DMS53 (cell line): Measurements from ENCODE around the gene TIMM13.
"Not testable (repeated sequence)": the region's sequence is repeated elsewhere in the genome, so short reads cannot be mapped to it uniquely, and the experiment has no call there.

Source experiments
- DNase-seq: peaks from one replicate; lab custom pipeline; 2025; lab: John Stamatoyannopoulos, UW

TIMM13 gene

DNA sequence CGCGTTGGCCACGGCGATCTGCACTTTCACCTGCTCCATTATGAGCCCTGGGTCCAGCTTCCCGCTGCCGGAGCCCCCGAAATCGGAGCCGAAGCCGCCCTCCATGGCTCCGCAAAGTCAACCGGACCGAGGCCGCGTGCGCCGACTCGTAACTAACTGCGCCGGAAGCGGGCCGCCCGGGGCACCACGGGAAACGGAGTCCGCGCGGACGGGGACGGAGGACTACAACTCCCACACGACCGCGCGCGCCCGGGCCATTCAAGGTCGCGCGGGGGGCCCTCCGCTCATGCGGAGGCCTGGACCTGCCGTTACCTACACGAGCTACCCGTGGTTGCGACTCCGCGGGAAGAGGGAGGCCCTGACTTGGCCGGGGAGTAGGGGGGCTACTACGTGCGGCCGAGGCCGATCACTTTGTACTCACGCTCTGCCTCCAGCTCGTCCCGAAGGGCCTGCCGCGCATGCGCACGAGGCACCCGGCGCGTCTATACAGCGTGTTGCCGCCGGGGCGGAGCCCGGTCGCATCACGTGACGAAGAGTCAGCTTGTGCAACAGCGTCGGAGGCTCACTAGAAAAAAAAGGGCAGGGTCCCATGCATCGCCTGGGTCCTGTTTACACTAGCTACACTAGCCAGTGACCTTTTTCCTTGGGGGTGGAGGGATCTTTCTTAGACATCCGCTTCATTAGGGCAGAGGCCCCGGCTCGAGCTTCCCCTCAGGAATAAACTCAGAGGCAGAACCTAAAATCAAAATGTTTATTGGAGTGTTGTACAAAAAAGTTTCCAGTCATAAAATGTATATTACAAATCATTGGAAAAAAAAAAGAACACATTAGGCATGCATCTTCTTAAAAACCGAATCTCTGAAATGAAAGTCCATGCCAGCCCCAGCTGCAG is at the start of gene TIMM13:
Gene TIMM13 (minus strand): TSS at position 158 of the 892 bp plus-strand sequence. CDS start 53 bp downstream, at position 105.
- peak; percentile 97 for DNase-seq

DNA sequence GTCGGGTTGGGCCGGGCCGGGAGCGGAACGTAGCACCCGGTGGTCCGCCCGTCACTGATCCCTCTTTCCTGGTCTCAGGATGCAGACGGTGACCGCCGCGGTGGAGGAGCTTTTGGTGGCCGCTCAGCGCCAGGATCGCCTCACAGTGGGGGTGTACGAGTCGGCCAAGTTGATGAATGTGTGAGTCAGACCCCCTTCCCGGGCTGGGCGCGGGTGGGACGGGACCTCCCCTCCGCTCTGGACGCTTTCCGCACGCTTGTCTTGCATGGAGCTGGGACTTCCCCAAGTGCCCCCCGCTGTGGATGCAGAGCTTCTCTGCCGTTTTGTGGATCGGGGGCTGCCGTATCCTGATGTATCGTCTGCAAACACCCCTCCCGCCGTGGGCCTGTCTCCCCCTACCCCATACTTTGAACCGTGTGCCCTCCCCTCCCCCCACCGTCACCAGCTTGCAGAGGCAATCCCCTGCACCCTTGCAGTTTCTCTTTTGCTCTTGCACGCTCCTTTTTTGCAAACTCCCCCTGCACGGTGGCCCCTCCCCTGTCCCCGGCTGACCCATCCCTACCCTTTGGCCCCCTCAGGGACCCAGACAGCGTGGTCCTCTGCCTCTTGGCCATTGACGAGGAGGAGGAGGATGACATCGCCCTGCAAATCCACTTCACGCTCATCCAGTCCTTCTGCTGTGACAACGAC is 49.2 kb upstream of the TIMM13 start:
- DNase-seq, result peak; percentile 57

DNA sequence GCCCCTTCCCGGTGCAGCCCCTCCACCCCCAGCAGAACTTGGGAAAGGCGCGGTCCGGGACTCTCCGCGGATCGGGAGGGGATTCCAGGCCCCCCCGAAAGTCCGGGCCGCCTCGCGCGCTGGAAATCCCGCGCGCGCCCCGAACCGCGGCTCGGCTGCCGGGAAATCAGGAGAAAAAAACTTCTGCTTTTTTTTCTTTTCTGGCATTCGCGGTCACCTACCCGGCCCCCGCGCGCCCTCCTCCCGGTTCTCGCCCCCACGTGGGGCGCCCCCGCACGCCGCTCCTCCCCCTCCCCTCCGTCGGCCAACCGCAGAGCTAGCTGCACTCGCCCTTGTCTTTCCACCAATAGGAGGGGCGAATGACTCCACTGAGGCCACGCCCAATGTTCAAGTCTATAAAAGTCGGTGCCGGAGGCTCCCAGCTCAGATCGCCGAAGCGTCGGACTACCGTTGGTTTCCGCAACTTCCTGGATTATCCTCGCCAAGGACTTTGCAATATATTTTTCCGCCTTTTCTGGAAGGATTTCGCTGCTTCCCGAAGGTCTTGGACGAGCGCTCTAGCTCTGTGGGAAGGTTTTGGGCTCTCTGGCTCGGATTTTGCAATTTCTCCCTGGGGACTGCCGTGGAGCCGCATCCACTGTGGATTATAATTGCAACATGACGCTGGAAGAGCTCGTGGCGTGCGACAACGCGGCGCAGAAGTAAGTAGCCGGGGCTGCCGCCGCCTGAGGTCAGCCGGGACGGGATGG is 48.5 kb upstream of the TIMM13 start, which contains the start of gene GADD45B:
Gene GADD45B (plus strand): TSS at position 426 of the 749 bp plus-strand sequence. CDS start 232 bp downstream, at position 658.
- DNase-seq, result peak; percentile 96

DNA sequence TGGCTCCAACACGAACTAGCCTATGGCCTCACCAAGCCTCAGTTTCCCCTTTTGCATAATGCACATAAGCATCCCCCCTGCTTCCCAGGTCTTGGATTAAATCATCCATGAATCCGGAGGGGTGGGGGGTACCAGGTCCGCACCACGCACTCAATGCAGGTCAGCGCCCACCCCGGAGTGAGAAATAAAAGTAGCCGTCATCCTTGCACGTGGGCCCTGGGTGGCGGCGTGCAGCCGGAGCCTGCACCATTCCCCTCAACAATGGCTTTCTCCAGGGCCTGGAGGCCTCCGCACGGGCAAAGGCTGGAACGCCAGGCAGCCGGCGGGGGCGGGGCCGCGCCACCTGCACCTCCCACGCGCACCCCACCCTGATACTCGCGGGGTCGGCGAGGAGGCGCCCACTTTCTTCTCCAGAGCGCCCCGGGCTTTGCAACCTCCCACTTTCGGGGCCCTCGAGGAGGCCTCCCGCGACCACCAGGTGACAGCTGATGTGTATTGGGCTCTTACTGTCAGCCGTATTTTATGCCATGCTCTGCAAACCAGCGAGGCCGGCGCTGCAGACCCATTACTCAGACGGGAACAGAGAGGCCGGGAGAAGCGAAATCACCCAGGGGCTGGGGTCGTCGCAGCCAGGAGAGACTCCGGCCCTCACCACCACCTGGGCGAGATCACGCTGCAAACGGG is 47.8 kb upstream of the TIMM13 start:
- DNase-seq, result peak; percentile 73

DNA sequence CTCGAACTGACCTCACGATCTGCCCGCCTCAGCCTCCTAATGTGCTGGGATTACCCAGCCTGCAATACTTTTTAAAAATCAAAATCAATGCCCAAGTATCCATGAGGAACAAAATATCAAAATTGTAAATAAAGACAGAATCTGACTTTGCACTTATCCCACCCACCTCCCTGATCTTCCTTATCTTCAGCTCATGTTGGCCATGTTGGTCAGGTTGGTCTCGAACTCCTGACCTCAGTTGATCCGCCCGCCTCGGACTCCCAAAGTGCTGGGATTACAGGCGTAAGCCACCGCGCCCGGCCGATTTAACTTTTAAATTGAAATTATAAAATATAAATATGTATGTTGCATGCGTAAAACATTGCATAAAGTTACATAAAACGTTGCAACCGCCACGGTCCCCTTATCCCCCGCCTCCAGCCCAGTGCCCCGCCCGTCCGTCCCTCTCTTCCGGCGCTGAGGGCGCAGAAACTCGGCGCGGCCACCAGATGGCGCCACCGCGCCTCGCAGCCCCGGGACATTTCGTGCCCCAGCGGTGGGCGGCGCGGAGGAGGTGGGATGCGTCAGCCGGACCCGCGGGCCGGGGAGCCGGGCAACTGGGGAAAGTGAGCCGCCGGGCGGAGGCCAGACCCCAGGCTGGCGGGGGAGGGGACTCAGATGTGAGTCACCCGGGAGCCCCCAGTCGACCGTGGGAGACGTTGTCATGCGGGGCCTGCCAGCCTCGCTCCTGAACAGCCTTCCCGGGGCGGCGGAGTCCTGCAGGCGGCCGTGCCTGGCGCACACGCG is 47.0 kb upstream of the TIMM13 start:
- peak; percentile 82 for DNase-seq

DNA sequence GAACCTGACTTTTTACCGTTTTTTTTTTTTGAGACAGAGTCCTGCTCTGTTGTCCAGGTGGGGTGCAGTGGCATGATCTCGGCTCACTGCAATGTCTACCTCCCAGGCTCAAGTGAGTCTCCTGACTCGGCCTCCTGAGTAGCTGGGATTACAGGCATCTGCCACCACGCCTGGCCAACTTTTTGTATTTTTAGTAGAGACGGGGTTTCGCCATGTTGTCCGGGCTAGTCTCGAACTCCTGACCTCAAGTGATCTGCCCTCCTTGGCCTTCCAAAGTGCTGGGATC is 42.5 kb upstream of the TIMM13 start:
- not testable (repeated sequence) for DNase-seq

DNA sequence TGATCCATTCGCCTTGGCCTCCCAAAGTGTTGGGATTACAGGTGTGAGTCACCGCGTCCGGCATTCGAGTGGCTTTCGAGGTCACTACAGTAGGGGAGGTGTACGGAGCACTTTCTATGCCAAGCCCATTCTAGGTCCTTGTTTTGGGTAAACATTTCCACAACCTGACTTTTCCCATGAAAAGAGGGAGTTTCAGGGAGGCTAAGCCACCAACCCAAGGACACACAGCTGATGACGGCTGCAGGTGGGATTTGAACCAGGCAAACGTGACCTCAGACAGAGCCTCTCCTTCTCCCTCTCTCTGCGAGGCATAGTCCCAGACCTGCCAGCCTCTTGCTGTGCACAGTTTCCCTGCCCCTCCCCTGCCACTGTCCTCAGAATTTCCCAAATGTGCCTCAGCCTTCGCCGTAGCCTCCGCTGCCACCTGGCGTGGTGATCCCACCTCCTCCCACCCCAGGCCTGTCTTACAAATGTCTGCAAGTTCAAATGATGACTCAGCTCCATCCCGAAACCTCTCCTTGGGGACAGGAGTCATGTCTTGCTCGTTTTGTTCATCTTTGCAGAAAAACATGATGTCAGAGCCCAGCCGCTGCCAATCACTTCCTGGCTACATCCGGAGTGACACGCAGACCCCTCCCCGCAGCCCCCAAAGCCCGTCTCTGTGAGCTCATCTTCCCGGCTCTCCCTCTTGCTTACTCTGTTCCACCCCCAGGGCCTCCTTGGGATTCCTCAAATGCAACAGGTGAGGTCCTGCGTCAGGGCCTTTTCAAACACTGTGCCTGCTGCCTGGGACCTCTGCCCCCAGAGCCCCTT is 41.9 kb upstream of the TIMM13 start:
- DNase-seq, result peak; percentile 37

DNA sequence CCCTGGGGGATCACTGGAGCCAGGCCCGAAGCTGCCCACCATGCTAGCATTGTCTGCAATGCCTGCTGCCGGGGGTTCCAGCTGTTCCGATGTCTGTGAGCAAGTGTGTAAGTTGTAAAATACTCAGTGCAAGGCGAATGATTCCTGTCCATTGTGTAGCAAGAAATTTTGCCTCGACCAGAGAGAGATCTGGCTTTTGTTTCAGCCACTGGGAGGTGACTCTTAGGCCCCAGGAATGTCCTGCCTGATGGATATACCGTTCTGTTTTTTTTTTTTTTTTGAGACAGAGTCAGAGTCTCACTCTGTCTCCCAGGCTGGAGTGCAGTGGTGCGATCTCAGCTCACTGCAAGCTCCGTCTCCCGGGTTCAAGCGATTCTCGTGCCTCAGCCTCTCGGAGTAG is 41.2 kb upstream of the TIMM13 start:
- no peak for DNase-seq

DNA sequence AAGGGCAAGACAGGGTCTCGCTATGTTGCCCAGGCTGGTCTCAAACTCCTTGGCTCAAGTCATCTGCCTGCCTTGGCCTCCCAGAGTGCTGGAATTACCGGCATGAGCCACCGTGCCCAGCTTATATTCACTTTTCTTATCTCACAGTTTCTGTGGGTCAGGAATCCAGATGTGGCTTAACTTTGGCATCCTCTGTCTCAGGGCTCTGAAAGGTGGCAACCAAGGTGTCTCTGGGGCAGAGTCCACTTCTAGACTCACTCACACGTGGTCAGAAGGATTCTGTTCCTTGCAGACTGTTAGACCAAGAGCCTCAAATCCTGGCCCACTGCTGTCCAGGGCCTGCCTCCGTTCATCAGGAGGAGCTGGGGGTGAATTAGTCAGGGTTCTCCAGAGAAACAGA is 37.0 kb upstream of the TIMM13 start:
- no peak for DNase-seq

DNA sequence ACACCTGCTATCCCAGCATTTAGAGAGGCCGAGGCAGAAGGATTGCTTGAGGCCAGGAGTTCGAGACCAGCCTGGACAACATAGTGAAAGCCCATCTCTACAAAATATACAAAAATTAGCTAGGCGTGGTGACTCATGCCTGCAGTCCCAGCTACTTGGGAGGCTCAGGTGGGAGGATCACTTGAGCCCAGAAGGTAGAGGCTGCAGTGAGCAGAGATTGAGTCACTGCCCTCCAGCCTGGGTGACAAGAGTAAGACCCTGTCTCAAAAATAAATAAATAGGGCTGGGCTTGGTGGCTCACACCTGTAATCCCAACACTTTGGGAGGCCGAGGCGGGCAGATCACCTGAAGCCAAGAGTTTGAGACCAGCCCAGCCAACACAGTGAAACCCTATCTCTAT is 36.3 kb upstream of the TIMM13 start:
- not testable (repeated sequence) for DNase-seq

DNA sequence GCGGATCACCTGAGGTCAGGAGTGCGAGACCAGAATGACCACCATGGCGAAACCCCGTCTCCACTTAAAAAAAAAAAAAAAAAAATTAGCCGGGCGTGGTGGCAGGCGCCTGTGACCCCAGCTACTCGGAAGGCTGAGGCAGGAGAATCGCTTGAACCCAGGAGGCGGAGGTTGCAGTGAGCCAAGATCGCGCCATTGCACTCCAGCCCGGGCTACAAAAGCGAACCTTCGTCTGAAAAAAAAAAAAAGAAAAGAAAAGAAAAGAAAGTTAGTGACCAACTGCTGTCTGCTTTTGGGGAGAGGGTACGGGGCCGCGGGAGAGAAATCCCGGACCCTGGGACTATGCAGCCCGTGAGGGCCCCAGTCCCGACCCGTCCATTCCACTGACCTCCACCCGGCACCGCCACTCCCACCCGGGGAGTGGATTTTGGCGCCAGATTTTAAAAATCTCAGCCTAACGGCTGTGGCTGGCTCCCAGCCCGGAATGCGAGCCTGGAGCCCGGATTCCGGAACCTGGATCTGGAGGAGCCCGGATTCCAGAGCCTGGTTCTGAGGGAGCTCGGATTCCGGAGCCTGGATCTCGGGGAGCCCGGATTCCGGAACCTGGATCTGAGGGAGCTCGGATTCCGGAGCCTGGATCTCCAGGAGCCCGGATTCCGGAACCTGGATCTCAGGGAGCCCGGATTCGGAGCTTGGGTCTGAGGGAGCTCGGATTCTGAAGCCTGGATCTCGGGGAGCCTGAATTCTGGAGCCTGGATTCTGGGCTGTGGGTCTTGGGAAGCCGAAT is 35.4 kb upstream of the TIMM13 start:
- peak; percentile 72 for DNase-seq

DNA sequence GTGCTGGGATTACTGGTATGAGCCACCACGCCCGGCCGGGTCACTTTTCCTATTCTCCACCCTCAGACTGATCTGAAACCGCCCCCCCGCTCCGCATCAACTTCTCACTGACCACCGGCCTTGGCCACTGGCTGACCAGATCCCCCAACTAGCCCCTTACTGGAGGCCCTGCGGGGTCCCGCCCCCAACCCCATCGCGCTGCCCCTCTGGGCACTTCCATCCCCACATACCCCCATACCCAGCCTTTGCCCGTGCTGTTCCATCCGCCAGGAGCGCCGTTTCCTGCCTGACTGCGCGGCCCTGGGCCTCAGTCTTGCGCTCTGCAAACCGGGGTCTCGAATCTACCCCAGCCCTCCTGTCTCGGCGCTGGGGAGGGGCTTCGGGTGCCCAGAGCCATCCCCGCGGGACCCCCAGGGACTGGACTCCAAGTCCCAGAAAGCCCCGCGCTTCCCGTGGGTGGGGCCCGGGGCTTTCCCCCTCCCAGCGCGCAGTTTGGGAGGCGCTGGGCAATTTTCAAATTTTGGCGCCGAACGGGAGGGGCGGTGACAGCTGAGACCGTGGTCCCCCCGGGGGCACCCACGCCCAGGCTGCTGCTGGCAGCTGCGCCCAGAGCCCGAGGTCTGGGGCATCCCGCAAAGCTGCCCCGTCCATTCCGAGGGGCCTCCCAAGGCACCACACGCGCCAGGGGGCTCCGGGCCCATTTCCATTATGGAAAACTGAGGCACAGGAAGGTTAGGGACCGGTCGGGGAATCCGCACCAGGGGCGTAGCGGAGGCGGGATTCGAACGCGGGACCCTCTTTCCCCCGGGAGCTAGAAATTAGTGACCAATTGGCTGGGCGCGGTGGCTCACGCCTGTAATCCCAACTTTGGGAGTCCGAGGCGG is 34.6 kb upstream of the TIMM13 start:
- DNase-seq, result peak; percentile 57

DNA sequence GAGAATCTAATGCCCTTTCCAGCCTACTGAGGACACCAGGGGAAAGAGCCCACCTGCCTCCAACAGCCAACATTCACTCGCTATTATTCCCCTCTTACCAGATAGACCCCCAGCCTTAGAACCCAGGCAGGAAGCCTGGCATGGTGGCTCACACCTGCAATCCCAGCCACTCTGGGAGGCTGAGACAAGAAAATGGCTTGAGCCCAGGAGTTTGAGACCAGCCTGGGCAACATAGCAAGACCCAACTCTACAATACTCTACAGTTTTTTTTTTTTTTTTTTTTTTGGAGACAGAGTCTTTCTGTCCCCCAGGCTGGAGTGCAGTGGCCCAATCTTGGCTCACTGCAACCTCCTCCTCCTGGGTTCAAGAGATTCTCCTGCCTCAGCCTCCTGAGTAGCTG is 32.9 kb upstream of the TIMM13 start:
- no peak for DNase-seq

DNA sequence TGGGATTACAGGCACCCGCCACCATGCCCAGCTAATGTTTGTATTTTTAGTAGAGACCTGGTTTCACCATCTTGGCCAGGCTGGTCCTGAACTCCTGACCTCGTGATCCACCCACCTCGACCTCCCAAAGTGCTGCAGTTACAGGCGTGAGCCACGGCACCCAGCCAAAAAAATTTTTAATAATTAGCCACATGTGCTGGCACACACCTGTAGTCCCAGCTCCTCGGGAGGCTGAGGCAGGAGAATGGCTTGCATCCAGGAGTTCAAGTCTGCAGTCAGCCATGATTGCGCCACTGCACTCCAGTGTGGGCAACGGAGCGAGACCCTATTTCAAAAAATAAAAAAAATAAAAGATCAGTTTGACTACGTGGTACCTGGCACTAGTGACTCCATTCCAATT is 31.4 kb upstream of the TIMM13 start:
- DNase-seq, result not testable (repeated sequence)

DNA sequence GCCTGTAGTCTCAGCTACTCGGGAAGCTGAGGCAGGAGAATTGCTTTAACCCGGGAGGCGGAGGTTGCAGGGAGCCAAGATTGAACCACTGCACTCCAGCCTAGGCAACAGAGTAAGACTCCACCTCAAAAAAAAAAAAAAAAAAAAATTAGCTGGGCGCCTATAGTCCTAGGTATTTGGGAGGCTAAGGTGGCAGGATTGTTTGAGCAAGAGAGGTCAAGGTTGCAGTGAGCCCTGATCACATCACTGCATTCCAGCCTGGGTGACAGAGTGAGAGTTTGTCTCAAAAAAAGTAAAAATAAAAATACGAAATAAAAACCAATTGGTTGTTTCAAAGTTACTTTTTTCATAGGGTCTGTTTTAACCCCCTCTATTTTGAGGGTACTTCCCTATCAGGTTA is 30.7 kb upstream of the TIMM13 start:
- no peak for DNase-seq

DNA sequence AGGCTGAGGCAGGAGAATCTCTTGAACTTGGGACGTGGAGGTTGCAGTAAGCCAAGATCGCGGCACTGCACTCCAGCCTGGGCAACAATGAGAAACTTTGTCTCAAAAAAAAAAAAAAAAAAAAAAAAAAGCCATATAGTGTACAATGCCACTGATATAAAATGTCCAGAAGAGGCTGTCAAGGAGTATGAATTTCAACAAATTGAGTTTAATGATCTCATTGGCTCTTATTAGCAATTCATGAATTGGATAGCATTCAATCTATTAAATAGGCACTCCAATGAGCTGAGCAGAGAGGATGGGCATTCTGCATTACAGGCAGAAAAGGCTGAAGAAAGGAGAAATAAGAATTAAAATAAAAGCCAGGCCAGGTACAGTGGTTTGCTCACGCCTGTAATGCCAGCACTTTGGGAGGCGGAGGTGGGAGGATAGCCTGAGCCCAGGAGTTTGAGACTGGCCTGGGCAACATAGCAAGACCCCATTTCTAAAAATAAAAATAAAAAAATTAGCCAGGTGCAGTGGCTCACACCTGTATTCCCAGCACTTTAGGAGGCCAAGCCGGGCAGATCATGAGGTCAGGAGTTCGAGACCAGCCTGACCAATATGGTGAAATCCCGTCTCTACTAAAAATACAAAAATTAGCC is 30.1 kb upstream of the TIMM13 start:
- no peak for DNase-seq

DNA sequence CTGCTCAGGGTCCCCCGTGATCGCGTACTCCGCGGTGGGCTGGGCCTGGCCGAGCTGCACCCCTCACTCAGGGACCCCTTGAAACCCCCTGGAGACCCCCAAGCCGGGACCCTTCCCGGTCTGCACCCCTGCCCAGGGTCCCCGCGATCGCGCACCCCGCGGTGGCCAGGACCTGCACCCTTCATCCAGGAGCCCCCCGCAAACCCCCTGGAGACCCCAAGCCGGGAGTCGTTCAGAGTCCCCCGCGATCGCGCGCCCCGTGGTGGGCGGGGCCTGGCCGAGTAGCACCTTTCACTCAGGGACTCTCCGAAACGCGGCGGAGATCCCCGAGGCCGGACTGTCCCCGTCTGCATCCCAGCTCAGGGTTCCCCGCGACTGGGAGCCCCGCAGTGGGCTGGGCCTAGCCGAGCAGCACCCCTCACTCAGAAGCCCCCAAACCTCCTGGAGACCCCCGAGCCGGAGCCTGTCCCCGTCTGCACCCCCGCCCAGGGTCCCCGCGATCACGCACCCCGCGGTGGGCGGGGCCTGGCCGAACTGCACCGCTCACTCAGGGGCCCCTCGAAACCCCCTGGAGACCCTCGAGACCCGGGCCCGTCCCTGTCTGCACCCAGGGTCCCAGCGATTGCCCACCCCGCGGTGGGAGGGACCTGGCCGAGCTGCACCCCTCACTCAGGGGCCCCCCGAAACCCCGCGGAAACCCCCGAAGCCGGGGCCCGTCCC is 28.6 kb upstream of the TIMM13 start:
- peak; percentile 50 for DNase-seq
